ENCODE measurements around the gene SEC24A.
A peak's percentile ranks its signal among the peaks of the same experiment; 100 is the strongest.

- TF ChIP-seq CTCF (IDR thresholded peaks at IDR 0.05), result no peak
- TF ChIP-seq NRF1 (IDR thresholded peaks at IDR 0.05; ENCODE audit: low read depth, low read length), result peak; percentile 70
- no peak for TF ChIP-seq POLR2AphosphoS5 (IDR thresholded peaks at IDR 0.05; ENCODE audit: low read depth, low read length)
Observed at GRCh38 chr5:134648425-134649162, at the start of gene SEC24A.
